ENCODE data around the gene CEMP1. TPM values are rescaled to one million over a fixed set of nuclear protein-coding genes. Genes with fewer than 3 reads are reported as not detected.

CEMP1 gene
- total and polyA plus RNA-seq, 10 of the 15 experiments (the other 5 are each of a cell fraction or from before 2014, with no cell fraction given), result 0.05 to 8.2 (median 1.5) TPM; not detected in 5

DNA sequence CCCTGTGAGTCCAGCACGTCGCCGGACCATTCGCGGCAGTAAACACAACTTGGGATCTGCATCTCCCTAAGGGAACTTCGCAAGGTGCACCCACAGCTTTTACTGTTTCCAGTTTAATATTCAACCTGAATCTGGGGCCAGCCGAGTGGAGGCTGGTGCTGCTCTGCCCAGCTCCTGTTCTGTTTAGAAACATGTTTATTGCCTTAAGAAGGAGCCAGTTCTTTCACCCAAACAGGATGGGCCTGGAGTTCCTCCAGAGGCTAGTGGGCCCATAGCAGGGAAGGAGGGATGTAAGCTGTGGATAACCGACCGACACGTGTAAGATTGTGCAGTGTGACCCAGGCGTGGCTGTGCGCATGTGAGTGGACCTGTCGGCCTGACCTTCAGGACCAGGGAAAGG, 38.9 kb downstream of the CEMP1 start (continued):
- TF ChIP-seq CHD1 (IDR thresholded peaks at IDR 0.05; ENCODE audit: low read depth, low read length) (no peak), CREM (IDR thresholded peaks at IDR 0.05; ENCODE audit: low read depth) (no peak)

DNA sequence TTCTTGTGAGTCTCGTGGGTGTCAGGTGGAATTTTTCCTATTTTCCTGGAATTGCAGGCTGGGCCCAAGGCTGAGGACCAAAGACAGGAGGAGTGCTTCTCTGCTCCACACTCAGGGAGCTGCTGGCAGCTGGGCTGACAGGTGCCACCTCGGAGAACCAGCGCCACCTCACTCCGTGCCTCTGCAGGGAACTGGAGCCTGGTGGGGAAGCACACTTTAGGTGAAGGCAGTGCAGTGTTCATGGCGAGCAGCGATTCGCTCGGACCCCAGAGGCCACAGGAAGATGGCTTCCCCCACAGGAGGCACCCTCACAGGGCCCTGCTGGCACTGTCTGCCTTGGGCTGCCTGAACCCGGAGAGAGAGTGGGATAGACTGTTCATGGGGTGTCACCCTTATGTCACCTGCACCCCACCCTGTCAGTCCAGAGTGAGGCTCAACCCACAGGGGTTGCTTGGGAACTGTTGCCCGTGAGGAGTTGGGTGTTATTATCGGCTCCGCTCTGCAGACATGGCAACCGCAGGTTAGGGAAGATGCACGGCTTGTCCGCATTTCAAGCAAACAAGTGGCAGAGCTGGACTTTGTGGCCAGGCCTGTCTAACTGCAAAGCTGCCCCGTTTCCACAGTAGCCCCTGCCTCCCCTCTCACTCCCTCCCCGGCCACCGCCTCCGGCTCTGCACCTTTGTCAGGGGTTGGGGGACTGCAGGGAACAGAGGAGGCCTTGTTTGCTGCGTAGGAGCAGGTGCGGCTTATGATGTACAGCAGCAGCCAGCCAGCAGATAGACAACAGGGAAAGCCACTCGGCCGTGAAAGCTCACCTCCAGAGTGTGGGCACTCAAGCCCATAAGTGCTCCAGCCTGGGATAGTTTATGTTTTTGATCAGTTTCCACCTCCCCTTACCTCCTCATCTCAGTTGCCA, 40.8 kb downstream of the CEMP1 start:
- no peaks in the 10 kb centered on the region; a peak in 1 of 4 replicates for H3K36me3 ChIP-seq (ENCODE audit: control insufficient read depth in 2 of 2, insufficient read depth in 2 of 2, low read length in 1 of 2)
- H2AFZ ChIP-seq (ENCODE audit: control insufficient read depth, low read depth, low read length), result no peak overlapping the region
- in situ Hi-C loops (cut with MboI), result loop anchor here (10.0 kb wide), 1 partner anchor 476 kb away; the partner anchor contains the start of gene NPW
- no peak overlapping the region for H3K4me3 ChIP-seq
- no peaks in the 10 kb centered on the region for H3K27me3 ChIP-seq (replicated peaks in 1 of 2; ENCODE audit: control insufficient read depth in 2 of 2, insufficient read depth in 2 of 2, low read length in 1 of 2)
- BruUV-seq (replicated peaks), result no TSS peak
- DNase-seq (ENCODE audit: low read depth, low spot score) (no peak), ATAC-seq (no peak), FAIRE-seq (no peak)
- no peaks in the 10 kb centered on the region for H4K20me1 ChIP-seq (ENCODE audit: control insufficient read depth, insufficient read depth)
- POLR2A ChIA-PET, result no interaction called here
- RAD21 ChIA-PET (ENCODE audit: unreplicated experiment), result no interaction called here
- no peaks in the 10 kb centered on the region for H3K9me3 ChIP-seq (replicated peaks; ENCODE audit: control insufficient read depth, insufficient read depth, low read length)
- SMC1A ChIA-PET (ENCODE audit: uncharacterized antibody, unreplicated experiment), result no interaction called here
- no peak overlapping the region for H3K27ac ChIP-seq (ENCODE audit: control insufficient read depth, insufficient read depth)
- no peaks in the 10 kb centered on the region for H3K79me2 ChIP-seq (ENCODE audit: control insufficient read depth, insufficient read depth, low read length)
- CTCF ChIA-PET, result interaction anchor here (1.4 to 1.6 kb wide), 2 partner anchors 11 to 194 kb away, joined by 3 read pairs; no protein-coding TSS in a partner anchor
- WGBS (ENCODE audit: insufficient coverage, insufficient replicate concordance, low lambda C conversion rate, missing lambda C conversion rate), result 96% methylated on average over 23 of the region's 23 CpGs
- no peak overlapping the region for H3K9ac ChIP-seq (ENCODE audit: control insufficient read depth, insufficient read depth, low read length)
- intact Hi-C loops (cut with micrococcal nuclease; ENCODE audit: unreplicated experiment), result no loop called here
- peaks cover 16% of the 10 kb centered on the region for H3K4me1 ChIP-seq (ENCODE audit: control insufficient read depth, insufficient read depth, low read length)
- no peak overlapping the region for H3K4me2 ChIP-seq (ENCODE audit: control insufficient read depth, insufficient read depth)
- TF ChIP-seq MXI1 (IDR thresholded peaks at IDR 0.05; ENCODE audit: low read depth, low read length) (no peak), NFIC (IDR thresholded peaks at IDR 0.05; ENCODE audit: low read depth, low read length) (no peak), ZNF207 (IDR thresholded peaks at IDR 0.05; ENCODE audit: borderline replicate concordance) (no peak), ZNF384 (IDR thresholded peaks at IDR 0.05; ENCODE audit: borderline replicate concordance, low read depth, low read length) (no peak), ETV6 (conservative IDR thresholded peaks at IDR 0.05 in 1 of 2, IDR thresholded peaks at IDR 0.05 in 1 of 2; ENCODE audit: borderline replicate concordance in 1 of 2, low read depth in 1 of 2) (no peak), GATAD2B (conservative IDR thresholded peaks at IDR 0.05; ENCODE audit: low read depth) (no peak), RELA (IDR thresholded peaks at IDR 0.05; ENCODE audit: borderline replicate concordance, partially characterized antibody) (no peak), ZZZ3 (IDR thresholded peaks at IDR 0.05; ENCODE audit: control insufficient read depth, insufficient read length, low read depth) (no peak), NFYB (IDR thresholded peaks at IDR 0.05; ENCODE audit: insufficient read depth, low read depth, low read length) (no peak), EGR1 (IDR thresholded peaks at IDR 0.05; ENCODE audit: borderline replicate concordance in 1 of 2, low read depth in 2 of 2, low read length in 2 of 2) (no peak), EZH2 (IDR thresholded peaks at IDR 0.05; ENCODE audit: borderline replicate concordance, control insufficient read depth, low read depth, low read length) (no peak), MTA2 (IDR thresholded peaks at IDR 0.05; ENCODE audit: low read depth) (no peak)
- TF ChIP-seq, protein P1, sequence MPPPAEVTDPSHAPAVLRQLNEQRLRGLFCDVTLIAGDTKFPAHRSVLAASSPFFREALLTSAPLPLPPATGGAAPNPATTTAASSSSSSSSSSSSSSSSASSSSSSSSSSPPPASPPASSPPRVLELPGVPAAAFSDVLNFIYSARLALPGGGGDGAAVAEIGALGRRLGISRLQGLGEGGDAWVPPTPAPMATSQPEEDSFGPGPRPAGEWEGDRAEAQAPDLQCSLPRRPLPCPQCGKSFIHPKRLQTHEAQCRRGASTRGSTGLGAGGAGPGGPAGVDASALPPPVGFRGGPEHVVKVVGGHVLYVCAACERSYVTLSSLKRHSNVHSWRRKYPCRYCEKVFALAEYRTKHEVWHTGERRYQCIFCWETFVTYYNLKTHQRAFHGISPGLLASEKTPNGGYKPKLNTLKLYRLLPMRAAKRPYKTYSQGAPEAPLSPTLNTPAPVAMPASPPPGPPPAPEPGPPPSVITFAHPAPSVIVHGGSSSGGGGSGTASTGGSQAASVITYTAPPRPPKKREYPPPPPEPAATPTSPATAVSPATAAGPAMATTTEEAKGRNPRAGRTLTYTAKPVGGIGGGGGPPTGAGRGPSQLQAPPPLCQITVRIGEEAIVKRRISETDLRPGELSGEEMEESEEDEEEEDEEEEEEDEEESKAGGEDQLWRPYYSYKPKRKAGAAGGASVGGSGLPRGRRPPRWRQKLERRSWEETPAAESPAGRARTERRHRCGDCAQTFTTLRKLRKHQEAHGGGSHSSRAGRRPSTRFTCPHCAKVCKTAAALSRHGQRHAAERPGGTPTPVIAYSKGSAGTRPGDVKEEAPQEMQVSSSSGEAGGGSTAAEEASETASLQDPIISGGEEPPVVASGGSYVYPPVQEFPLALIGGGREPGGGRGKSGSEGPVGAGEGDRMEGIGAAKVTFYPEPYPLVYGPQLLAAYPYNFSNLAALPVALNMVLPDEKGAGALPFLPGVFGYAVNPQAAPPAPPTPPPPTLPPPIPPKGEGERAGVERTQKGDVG (CRISPR knock-in tag; IDR thresholded peaks at IDR 0.05), result no peak
